ENCODE results near the gene ZDHHC14. TPM values are rescaled to one million over a fixed set of nuclear protein-coding genes. Genes with fewer than 3 reads are reported as not detected.

The ZDHHC14 gene
- total and polyA plus RNA-seq, 2 of the 8 experiments (the other 6 are each of a cell fraction or from before 2014, with no cell fraction given), result 2.9 to 5.3 TPM

- 89% methylated on average over 4 of the region's 4 CpGs; no CpG with 5 or more reads in 1 of the 2 experiments for WGBS, 2 experiments (ENCODE audit: extremely low coverage in 1 of 2, insufficient coverage in 1 of 2, insufficient read length in 1 of 2, insufficient replicate concordance in 2 of 2, low coverage in 1 of 2, low lambda C conversion rate in 2 of 2, missing lambda C conversion rate in 1 of 2)
- CTCF ChIA-PET (ENCODE audit: partially characterized antibody), result interaction anchor here (0.8 to 2.2 kb wide), 6 partner anchors 16 to 115 kb away, joined by 3 to 5 read pairs (median 4); no protein-coding TSS in a partner anchor
- no peak overlapping the region for H4K91ac ChIP-seq (replicated peaks; ENCODE audit: insufficient read length, low read length)
- H3K4ac ChIP-seq (replicated peaks; ENCODE audit: insufficient read length, low read depth, low read length), result no peak overlapping the region
- no peak for DNase-seq (ENCODE audit: low read depth in 1 of 2, low spot score in 2 of 2)
- no peaks in the 10 kb centered on the region for H3K27me3 ChIP-seq (replicated peaks in 1 of 4; ENCODE audit: control insufficient read depth in 3 of 4, extremely low read depth in 1 of 4, insufficient read depth in 3 of 4, low read length in 3 of 4)
- H2BK5ac ChIP-seq (ENCODE audit: low read depth, low read length), result no peak overlapping the region
- no peaks in the 10 kb centered on the region for H3K79me2 ChIP-seq (ENCODE audit: control insufficient read depth in 1 of 2, insufficient read depth in 2 of 2, low read length in 2 of 2)
- no peak overlapping the region for H3K56ac ChIP-seq (replicated peaks; ENCODE audit: insufficient read length, low read depth, low read length)
- H3K23me2 ChIP-seq (ENCODE audit: low read depth, low read length), result no peaks in the 10 kb centered on the region
- H2AK5ac ChIP-seq (ENCODE audit: low read depth, low read length), result no peak overlapping the region
- no peak overlapping the region for H3K4me3 ChIP-seq (ENCODE audit: extremely low read depth in 1 of 4, insufficient read depth in 2 of 4, low read depth in 3 of 4, low read length in 4 of 4)
- H3K9me3 ChIP-seq (ENCODE audit: insufficient read depth in 2 of 2, low read depth in 1 of 2, low read length in 1 of 2), result no peaks in the 10 kb centered on the region
- H3K36me3 ChIP-seq (ENCODE audit: control insufficient read depth in 2 of 4, insufficient read depth in 4 of 4, low read length in 3 of 4), result no peaks in the 10 kb centered on the region
- H3K9ac ChIP-seq (replicated peaks in 1 of 4; ENCODE audit: extremely low read depth in 1 of 4, low read depth in 3 of 4, low read length in 3 of 4), result no peak overlapping the region
- no peak overlapping the region for H2BK20ac ChIP-seq (ENCODE audit: low read length)
- no peak overlapping the region for H3K23ac ChIP-seq (ENCODE audit: insufficient read length)
- H3K4me2 ChIP-seq (ENCODE audit: insufficient read depth in 1 of 2, low read depth in 2 of 2, low read length in 2 of 2), result no peak overlapping the region
- POLR2A ChIA-PET (ENCODE audit: partially characterized antibody), result interaction anchor here (0.7 kb wide), 1 partner anchor 40 kb away, joined by 3 read pairs; no protein-coding TSS in a partner anchor
- no peak overlapping the region for H2AFZ ChIP-seq (ENCODE audit: low read length)
- H4K5ac ChIP-seq (ENCODE audit: insufficient read length, low read depth, low read length), result no peak overlapping the region
- H4K8ac ChIP-seq (ENCODE audit: extremely low read depth, insufficient read depth, low read length), result no peak overlapping the region
- no peak overlapping the region for H2BK120ac ChIP-seq (replicated peaks; ENCODE audit: low read depth, low read length)
- no peak overlapping the region for H3K14ac ChIP-seq (ENCODE audit: insufficient read length)
- FAIRE-seq, result no peak
- no peak overlapping the region for H3K18ac ChIP-seq (ENCODE audit: extremely low read depth, low read length)
- H2BK12ac ChIP-seq (ENCODE audit: low read depth, low read length), result no peak overlapping the region
- no peaks in the 10 kb centered on the region for H4K20me1 ChIP-seq (replicated peaks in 1 of 2; ENCODE audit: control insufficient read depth in 1 of 2, insufficient read depth in 2 of 2, low read length in 2 of 2)
- no peak overlapping the region; the same call in 1 of the 2 replicates for H2BK15ac ChIP-seq (ENCODE audit: low read length)
- peaks cover 0 to 6% (median 1%) of the 10 kb centered on the region in 4 experiments; a peak in 1 of 7 replicates for H3K4me1 ChIP-seq (replicated peaks in 1 of 4; ENCODE audit: control insufficient read depth in 3 of 4, insufficient read depth in 4 of 4, low read length in 3 of 4)
- no peak overlapping the region for H3K27ac ChIP-seq (ENCODE audit: low read depth, low read length)
- no peaks in the 10 kb centered on the region for H3K79me1 ChIP-seq (ENCODE audit: low read depth, low read length)
- TF ChIP-seq, protein P1, sequence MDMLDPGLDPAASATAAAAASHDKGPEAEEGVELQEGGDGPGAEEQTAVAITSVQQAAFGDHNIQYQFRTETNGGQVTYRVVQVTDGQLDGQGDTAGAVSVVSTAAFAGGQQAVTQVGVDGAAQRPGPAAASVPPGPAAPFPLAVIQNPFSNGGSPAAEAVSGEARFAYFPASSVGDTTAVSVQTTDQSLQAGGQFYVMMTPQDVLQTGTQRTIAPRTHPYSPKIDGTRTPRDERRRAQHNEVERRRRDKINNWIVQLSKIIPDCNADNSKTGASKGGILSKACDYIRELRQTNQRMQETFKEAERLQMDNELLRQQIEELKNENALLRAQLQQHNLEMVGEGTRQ (IDR thresholded peaks at IDR 0.05; ENCODE audit: low read length), result no peak
- TF ChIP-seq CTBP2 (IDR thresholded peaks at IDR 0.05; ENCODE audit: borderline replicate concordance, insufficient read depth, insufficient read length, low read length), result no peak
- no peak for TF ChIP-seq POLR2AphosphoS5 (IDR thresholded peaks at IDR 0.05; ENCODE audit: low read depth, low read length)
- TF ChIP-seq RNF2 (IDR thresholded peaks at IDR 0.05; ENCODE audit: borderline replicate concordance, low read depth, low read length, missing control alignments, poor library complexity, severe bottlenecking), result no peak
- TF ChIP-seq POLR2A (IDR thresholded peaks at IDR 0.05; ENCODE audit: control extremely low read depth in 1 of 2, low read depth in 2 of 2, low read length in 2 of 2), result no peak
- TF ChIP-seq CBX5 (IDR thresholded peaks at IDR 0.05; ENCODE audit: low read depth, low read length), result no peak
- TF ChIP-seq SUZ12 (IDR thresholded peaks at IDR 0.05; ENCODE audit: low read length), result no peak
- no peak for TF ChIP-seq EP300 (IDR thresholded peaks at IDR 0.05; ENCODE audit: borderline replicate concordance in 1 of 2, low read depth in 2 of 2, low read length in 2 of 2)
- TF ChIP-seq KDM1A (IDR thresholded peaks at IDR 0.05; ENCODE audit: borderline replicate concordance, low read length), result no peak
- TF ChIP-seq CEBPB (IDR thresholded peaks at IDR 0.05; ENCODE audit: low read depth, low read length), result no peak
- no peak for TF ChIP-seq RFX5 (IDR thresholded peaks at IDR 0.05; ENCODE audit: borderline replicate concordance, low read depth, low read length)
- TF ChIP-seq RAD21 (IDR thresholded peaks at IDR 0.05 in 1 of 2, conservative IDR thresholded peaks at IDR 0.05 in 1 of 2; ENCODE audit: low read depth in 2 of 2, low read length in 2 of 2), result no peak
Measured at GRCh38 chr6:157571269-157571668, 190.3 kb downstream of the ZDHHC14 start.
